GM20431 (cell line): Measurements from ENCODE around the gene GALNT2.

Experiments used
- in situ Hi-C: fragments of 300-500 bp; cut with MseI, MboI; formaldehyde crosslinking; loops from one replicate; pipeline ENCODE4 v1.15.0; 2020; ENCODE audit warnings: low sequenced_read_pairs; ENCODE audit not compliant: unreplicated experiment

The GALNT2 gene

GRCh38 chr1:230242326-230242725 is 175.3 kb downstream of the GALNT2 start:
- in situ Hi-C loops: no loop called here

GRCh38 chr1:230243146-230243545 is 176.1 kb downstream of the GALNT2 start:
- in situ Hi-C loops: no loop called here

- in situ Hi-C loops: no loop called here
Measured at GRCh38 chr1:230243583-230244353, 176.7 kb downstream of the GALNT2 start.

- in situ Hi-C loops: no loop called here
Measured at GRCh38 chr1:230246551-230246950, 179.5 kb downstream of the GALNT2 start.

GRCh38 chr1:230248016-230248888 is 181.2 kb downstream of the GALNT2 start:
- in situ Hi-C loops: no loop called here

- in situ Hi-C loops: no loop called here
Measured at GRCh38 chr1:230248889-230249270, 181.8 kb downstream of the GALNT2 start.

- in situ Hi-C loops: no loop called here
Measured at GRCh38 chr1:230249695-230250480, 182.8 kb downstream of the GALNT2 start.

- in situ Hi-C loops: no loop called here
Measured at GRCh38 chr1:230250666-230251065, 183.6 kb downstream of the GALNT2 start.

- in situ Hi-C loops: no loop called here
Measured at GRCh38 chr1:230251644-230252191, 184.7 kb downstream of the GALNT2 start.

- in situ Hi-C loops: no loop called here
Measured at GRCh38 chr1:230253150-230253549, 186.1 kb downstream of the GALNT2 start.

GRCh38 chr1:230254265-230254664 is 187.2 kb downstream of the GALNT2 start:
- in situ Hi-C loops: no loop called here

GRCh38 chr1:230255116-230255515 is 188.1 kb downstream of the GALNT2 start:
- in situ Hi-C loops: no loop called here

- in situ Hi-C loops: no loop called here
Measured at GRCh38 chr1:230255991-230256390, 189.0 kb downstream of the GALNT2 start.

GRCh38 chr1:230256896-230257295 is 189.9 kb downstream of the GALNT2 start:
- in situ Hi-C loops: no loop called here

GRCh38 chr1:230259621-230260020 is 192.6 kb downstream of the GALNT2 start:
- in situ Hi-C loops: no loop called here

- in situ Hi-C loops: no loop called here
Measured at GRCh38 chr1:230260831-230261230, 193.8 kb downstream of the GALNT2 start.

GRCh38 chr1:230261928-230262650 is 195.1 kb downstream of the GALNT2 start:
- in situ Hi-C loops: no loop called here

- in situ Hi-C loops: no loop called here
Measured at GRCh38 chr1:230262867-230263567, 196.0 kb downstream of the GALNT2 start.
